Endothelial cell (in vitro differentiated cells): ENCODE results near the gene DRD1. TPM values are rescaled to one million over a fixed set of nuclear protein-coding genes. Genes with fewer than 3 reads are reported as not detected.

Experiments used
- DNase-seq: peaks from one replicate; pipeline ENCODE4 v3.0.0; 2021; ENCODE audit warnings: low spot score
- H3K27ac Mint-ChIP-seq: one replicate; pipeline ENCODE4 v1.8.0; 2021; ENCODE audit warnings: mixed read lengths, inconsistent platforms; ENCODE audit not compliant: unreplicated experiment
- H3K27me3 Mint-ChIP-seq: one replicate; pipeline ENCODE4 v1.8.0; 2021; ENCODE audit warnings: mild to moderate bottlenecking, moderate library complexity, mixed read lengths, inconsistent platforms; ENCODE audit not compliant: unreplicated experiment
- H3K36me3 Mint-ChIP-seq: one replicate; pipeline ENCODE4 v1.8.0; 2021; ENCODE audit warnings: mild to moderate bottlenecking, low read depth, mixed read lengths, inconsistent platforms; ENCODE audit not compliant: unreplicated experiment
- H3K4me1 Mint-ChIP-seq: one replicate; pipeline ENCODE4 v1.8.0; 2021; ENCODE audit warnings: mild to moderate bottlenecking, mixed read lengths, inconsistent platforms; ENCODE audit not compliant: unreplicated experiment
- H3K4me3 Mint-ChIP-seq: one replicate; pipeline ENCODE4 v1.8.0; 2021; ENCODE audit warnings: mild to moderate bottlenecking, mixed read lengths, inconsistent platforms; ENCODE audit not compliant: unreplicated experiment
- H3K9me3 Mint-ChIP-seq: one replicate; pipeline ENCODE4 v1.8.0; 2021; ENCODE audit warnings: mixed read lengths, inconsistent platforms; ENCODE audit not compliant: unreplicated experiment
- total RNA-seq: library from RNA; stranded (reverse); fragmentation: NEBNext Ultra II Directional; extraction: Animal tissue kit (Norgen Biotek cat#: 25700); gene quantifications from one replicate; pipeline ENCODE4 v1.2.1, GENCODE V29; 2021; ENCODE audit not compliant: unreplicated experiment
- TF ChIP-seq, protein P1 (sequence below): fragments of 200-600 bp; sonication (generic); IDR thresholded peaks from one replicate; pipeline ENCODE4 v1.5.0; 2021; ENCODE audit warnings: antibody characterized with exemption; ENCODE audit not compliant: unreplicated experiment

Gene DRD1
- total RNA-seq, 1 donor from 2014 or later = 0.18 TPM

DNA sequence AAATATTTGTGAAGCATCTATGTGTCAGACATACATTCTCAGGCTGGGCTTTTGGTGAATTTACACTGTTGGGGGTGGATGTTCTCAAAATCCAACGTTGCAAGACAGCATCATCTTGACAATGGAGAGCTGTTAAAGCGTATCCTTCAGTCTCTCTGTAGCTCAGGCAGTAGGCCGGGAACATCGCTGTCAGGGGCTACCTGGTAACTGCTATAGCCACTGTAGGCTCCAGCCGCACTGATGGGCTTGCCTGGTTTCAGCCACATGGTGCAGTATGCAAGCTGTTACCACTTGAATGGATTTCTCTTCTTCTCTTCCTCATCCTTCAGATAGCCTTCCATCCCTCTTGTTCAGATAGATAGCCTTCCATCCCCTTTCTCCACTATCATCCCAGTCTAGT lies 51.7 kb downstream of the DRD1 start:
- H3K9me3 Mint-ChIP-seq = no peaks in the 10 kb centered on the region
- no peaks in the 10 kb centered on the region for H3K36me3 Mint-ChIP-seq
- H3K27ac Mint-ChIP-seq = no peak overlapping the region
- no peak for DNase-seq
- no peak overlapping the region for H3K4me3 Mint-ChIP-seq
- H3K27me3 Mint-ChIP-seq = no peaks in the 10 kb centered on the region
- H3K4me1 Mint-ChIP-seq = no peaks in the 10 kb centered on the region
- TF ChIP-seq, protein P1, sequence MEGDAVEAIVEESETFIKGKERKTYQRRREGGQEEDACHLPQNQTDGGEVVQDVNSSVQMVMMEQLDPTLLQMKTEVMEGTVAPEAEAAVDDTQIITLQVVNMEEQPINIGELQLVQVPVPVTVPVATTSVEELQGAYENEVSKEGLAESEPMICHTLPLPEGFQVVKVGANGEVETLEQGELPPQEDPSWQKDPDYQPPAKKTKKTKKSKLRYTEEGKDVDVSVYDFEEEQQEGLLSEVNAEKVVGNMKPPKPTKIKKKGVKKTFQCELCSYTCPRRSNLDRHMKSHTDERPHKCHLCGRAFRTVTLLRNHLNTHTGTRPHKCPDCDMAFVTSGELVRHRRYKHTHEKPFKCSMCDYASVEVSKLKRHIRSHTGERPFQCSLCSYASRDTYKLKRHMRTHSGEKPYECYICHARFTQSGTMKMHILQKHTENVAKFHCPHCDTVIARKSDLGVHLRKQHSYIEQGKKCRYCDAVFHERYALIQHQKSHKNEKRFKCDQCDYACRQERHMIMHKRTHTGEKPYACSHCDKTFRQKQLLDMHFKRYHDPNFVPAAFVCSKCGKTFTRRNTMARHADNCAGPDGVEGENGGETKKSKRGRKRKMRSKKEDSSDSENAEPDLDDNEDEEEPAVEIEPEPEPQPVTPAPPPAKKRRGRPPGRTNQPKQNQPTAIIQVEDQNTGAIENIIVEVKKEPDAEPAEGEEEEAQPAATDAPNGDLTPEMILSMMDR = no peak

DNA sequence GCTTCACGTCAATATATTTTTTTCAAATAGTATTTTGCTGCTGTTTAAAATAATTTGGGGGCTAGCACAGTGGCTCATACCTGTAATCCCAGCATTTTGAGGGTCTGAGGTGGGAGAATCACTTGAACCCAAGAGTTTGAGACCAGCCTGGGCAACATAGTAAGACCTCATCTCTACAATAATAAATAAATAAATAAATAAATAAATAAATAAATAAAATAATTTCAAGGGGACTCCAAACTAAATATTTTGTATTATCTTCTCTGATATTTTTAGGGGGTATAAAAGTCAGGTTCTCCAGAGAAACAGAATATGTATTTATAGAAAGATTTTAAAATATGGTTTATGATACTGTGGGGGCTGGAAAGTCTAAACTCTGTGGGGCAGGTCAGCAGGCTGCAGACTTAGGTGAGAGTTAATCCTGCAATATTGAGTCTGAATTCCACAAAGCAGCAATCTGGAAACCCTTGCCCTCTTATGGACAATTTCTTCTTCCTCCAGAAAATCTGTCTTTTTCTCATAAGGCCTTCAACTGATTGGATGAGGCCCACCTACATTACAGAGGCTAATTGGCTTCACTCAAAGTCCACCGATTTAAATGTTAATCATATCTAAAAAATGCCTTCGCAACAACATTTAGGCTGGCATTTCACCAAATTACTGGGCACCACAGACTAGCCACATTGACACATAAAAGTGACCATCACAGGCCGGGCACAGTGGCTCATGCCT lies 53.5 kb downstream of the DRD1 start:
- H3K4me1 Mint-ChIP-seq = no peaks in the 10 kb centered on the region
- H3K27ac Mint-ChIP-seq = no peak overlapping the region
- H3K27me3 Mint-ChIP-seq = no peaks in the 10 kb centered on the region
- no peak for DNase-seq
- no peaks in the 10 kb centered on the region for H3K36me3 Mint-ChIP-seq
- no peaks in the 10 kb centered on the region for H3K9me3 Mint-ChIP-seq
- TF ChIP-seq, protein P1 = no peak
- no peak overlapping the region for H3K4me3 Mint-ChIP-seq

Other genes starting within 250 kb of the DRD1 start
- 53.9 TPM for gene SFXN1, start 34.4 kb upstream of the DRD1 start, total RNA-seq
- gene HRH2, start 213.9 kb upstream of the DRD1 start, total RNA-seq = 0.41 TPM